Ishikawa (cell line): ENCODE data around the gene RAB27B.

Source experiments
- CREB1 ChIP-seq: IDR thresholded peaks from 2 replicates; pipeline ENCODE4 v1.6.1; 2012; ENCODE audit warnings: low read depth
- FOXM1 ChIP-seq: IDR thresholded peaks from 2 replicates; pipeline ENCODE4 v1.6.1; 2012; ENCODE audit warnings: low read depth, borderline replicate concordance
- MAX ChIP-seq: IDR thresholded peaks from 2 replicates; pipeline ENCODE4 v1.6.1; 2012
- RAD21 ChIP-seq: IDR thresholded peaks from 2 replicates; pipeline ENCODE4 v1.6.1; 2012; ENCODE audit warnings: low read depth
- REST ChIP-seq: IDR thresholded peaks from 2 replicates; pipeline ENCODE4 v1.6.1; 2012; ENCODE audit warnings: low read depth, mild to moderate bottlenecking
- TAF1 ChIP-seq: IDR thresholded peaks from 2 replicates; pipeline ENCODE4 v1.6.1; 2012; ENCODE audit warnings: low read depth, mild to moderate bottlenecking
- TEAD4 ChIP-seq: IDR thresholded peaks from 2 replicates; pipeline ENCODE4 v1.6.1; 2012
- USF1 ChIP-seq: IDR thresholded peaks from 2 replicates; pipeline ENCODE4 v1.6.1; 2012
- YY1 ChIP-seq: IDR thresholded peaks from 2 replicates; pipeline ENCODE4 v1.6.1; 2012; ENCODE audit warnings: low read depth

GRCh38 chr18:54813305-54813704 is 15.0 kb upstream of the RAB27B start:
- TF ChIP-seq RAD21 (no peak), MAX (no peak), CREB1 (no peak), FOXM1 (no peak), TAF1 (no peak), REST (no peak), USF1 (no peak), YY1 (no peak), TEAD4 (no peak)
